Measurements from ENCODE around the gene MYPN.
"Not testable (repeated sequence)": the region's sequence is repeated elsewhere in the genome, so short reads cannot be mapped to it uniquely, and the experiment has no call there.

Gene MYPN

GRCh38 chr10:68184546-68184945, 75.3 kb downstream of the MYPN start:
- no peaks in the 10 kb centered on the region for H3K36me3 ChIP-seq (ENCODE audit: insufficient read depth, low read depth, low read length)

DNA sequence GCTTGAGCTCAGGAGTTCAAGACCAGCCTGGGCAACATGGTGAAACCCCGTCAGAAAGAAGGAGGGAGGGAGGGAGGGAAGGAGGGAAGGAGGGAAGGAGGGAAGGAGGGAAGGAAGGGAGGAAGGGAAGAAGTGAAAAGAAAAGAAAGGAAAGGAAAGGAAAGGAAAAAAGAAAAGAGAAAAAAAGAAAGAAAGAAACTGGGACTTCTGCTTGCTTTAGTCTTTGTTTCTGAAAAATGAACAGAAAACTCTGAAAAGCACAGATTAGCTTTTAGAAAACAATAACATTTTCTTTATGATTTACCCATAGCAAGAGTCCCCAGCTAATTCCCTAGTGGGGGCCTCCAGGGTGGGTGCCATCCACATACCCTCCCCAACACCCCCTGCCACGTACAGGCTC, 75.8 kb downstream of the MYPN start:
- Histone ChIP-seq H3K36me3 (ENCODE audit: insufficient read depth, low read depth, low read length) (no peaks in the 10 kb centered on the region), H3K4me1 (ENCODE audit: insufficient read depth, low read length) (no peaks in the 10 kb centered on the region), H3K4me3 (ENCODE audit: low read length) (no peak overlapping the region), H3K9ac (ENCODE audit: low read depth, low read length) (no peak overlapping the region), H3K9me3 (ENCODE audit: insufficient read depth, low read depth, low read length) (no peaks in the 10 kb centered on the region), H3K27ac (ENCODE audit: low read length) (no peak overlapping the region), H3K27me3 (ENCODE audit: insufficient read depth, low read length) (no peaks in the 10 kb centered on the region)

More at GRCh38 chr10:68184546-68184945, 75.3 kb downstream of the MYPN start:
- Histone ChIP-seq H3K9me3 (ENCODE audit: insufficient read depth, low read depth, low read length) (no peaks in the 10 kb centered on the region), H3K4me1 (ENCODE audit: insufficient read depth, low read length) (no peaks in the 10 kb centered on the region), H3K9ac (ENCODE audit: low read depth, low read length) (no peak overlapping the region; the same call in 1 of the 2 replicates), H3K27me3 (ENCODE audit: insufficient read depth, low read length) (no peaks in the 10 kb centered on the region), H3K27ac (ENCODE audit: low read length) (no peak overlapping the region), H3K4me3 (ENCODE audit: low read length) (no peak overlapping the region)

DNA sequence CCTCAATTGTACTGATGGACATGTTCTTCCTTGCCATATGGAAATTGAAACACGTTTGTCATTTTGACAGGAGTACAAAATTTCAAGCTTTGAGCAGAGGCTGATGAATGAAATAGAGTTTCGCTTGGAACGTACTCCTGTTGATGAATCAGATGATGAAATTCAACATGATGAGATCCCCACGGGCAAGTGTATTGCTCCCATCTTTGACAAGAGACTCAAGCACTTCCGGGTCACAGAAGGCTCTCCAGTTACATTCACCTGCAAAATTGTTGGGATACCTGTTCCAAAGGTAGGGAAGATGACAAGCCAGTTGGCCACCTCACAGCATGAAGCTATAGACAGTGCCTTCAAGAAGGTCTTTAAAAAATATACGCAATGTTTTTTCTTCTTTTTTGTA, 79.5 kb downstream of the MYPN start:
- Histone ChIP-seq H3K27ac (ENCODE audit: low read length) (no peak overlapping the region), H3K9ac (ENCODE audit: low read depth, low read length) (no peak overlapping the region), H3K27me3 (ENCODE audit: insufficient read depth, low read length) (no peaks in the 10 kb centered on the region), H3K9me3 (ENCODE audit: insufficient read depth, low read depth, low read length) (0 out of 2 replicates have a peak, but pooled peaks cover 3% of the 10 kb centered on the region), H3K36me3 (ENCODE audit: insufficient read depth, low read depth, low read length) (no peaks in the 10 kb centered on the region), H3K4me3 (ENCODE audit: low read length) (no peak overlapping the region), H3K4me1 (ENCODE audit: insufficient read depth, low read length) (no peaks in the 10 kb centered on the region)

- H3K27ac ChIP-seq (ENCODE audit: low read length) = no peak overlapping the region
- H3K4me1 ChIP-seq (ENCODE audit: insufficient read depth, low read length) = no peaks in the 10 kb centered on the region
- no peak overlapping the region for H3K4me3 ChIP-seq (ENCODE audit: low read length)
- H3K27me3 ChIP-seq (ENCODE audit: insufficient read depth, low read length) = no peaks in the 10 kb centered on the region
- H3K36me3 ChIP-seq (ENCODE audit: insufficient read depth, low read depth, low read length) = no peaks in the 10 kb centered on the region
- 0 out of 2 replicates have a peak, but pooled peaks cover 3% of the 10 kb centered on the region for H3K9me3 ChIP-seq (ENCODE audit: insufficient read depth, low read depth, low read length)
- no peak overlapping the region for H3K9ac ChIP-seq (ENCODE audit: low read depth, low read length)
These were observed 82.8 kb downstream of the MYPN start for GRCh38 chr10:68192113-68192512.

GRCh38 chr10:68194290-68194689, 85.0 kb downstream of the MYPN start:
- no peaks in the 10 kb centered on the region for H3K4me1 ChIP-seq (ENCODE audit: insufficient read depth, low read length)
- H3K9me3 ChIP-seq (ENCODE audit: insufficient read depth, low read depth, low read length) = 0 out of 2 replicates have a peak, but pooled peaks cover 3% of the 10 kb centered on the region
- no peaks in the 10 kb centered on the region for H3K36me3 ChIP-seq (ENCODE audit: insufficient read depth, low read depth, low read length)
- H3K27ac ChIP-seq (ENCODE audit: low read length) = no peak overlapping the region
- no peaks in the 10 kb centered on the region for H3K27me3 ChIP-seq (ENCODE audit: insufficient read depth, low read length)
- no peak overlapping the region for H3K4me3 ChIP-seq (ENCODE audit: low read length)
- no peak overlapping the region for H3K9ac ChIP-seq (ENCODE audit: low read depth, low read length)

DNA sequence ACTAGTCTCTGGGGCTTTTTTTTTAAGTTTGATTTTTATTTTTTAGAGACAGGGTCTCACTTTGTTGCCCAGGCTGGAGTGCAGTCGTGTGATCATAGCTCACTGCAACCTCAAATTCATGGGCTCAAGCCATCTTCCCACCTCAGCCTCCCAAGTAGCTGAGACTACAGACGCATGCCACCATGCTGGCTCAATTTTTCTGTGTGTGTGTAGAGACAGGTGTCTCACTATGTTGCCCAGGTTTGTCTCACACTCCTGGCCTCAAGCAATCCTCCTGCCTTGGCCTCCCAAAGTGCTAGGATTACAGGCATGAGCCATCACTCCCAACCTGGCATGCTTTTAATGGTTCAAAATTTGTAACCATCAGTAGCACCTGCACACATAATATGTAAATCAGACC, 86.5 kb downstream of the MYPN start:
- H3K9ac ChIP-seq (ENCODE audit: low read depth, low read length); H3K4me1 ChIP-seq (ENCODE audit: insufficient read depth, low read length); H3K27ac ChIP-seq (ENCODE audit: low read length); H3K27me3 ChIP-seq (ENCODE audit: insufficient read depth, low read length); H3K9me3 ChIP-seq (ENCODE audit: insufficient read depth, low read depth, low read length); H3K36me3 ChIP-seq (ENCODE audit: insufficient read depth, low read depth, low read length); H3K4me3 ChIP-seq (ENCODE audit: low read length): not testable (repeated sequence)

GRCh38 chr10:68196701-68197100, 87.4 kb downstream of the MYPN start:
- no peaks in the 10 kb centered on the region for H3K36me3 ChIP-seq (ENCODE audit: insufficient read depth, low read depth, low read length)
- no peak overlapping the region for H3K4me3 ChIP-seq (ENCODE audit: low read length)
- H3K27ac ChIP-seq (ENCODE audit: low read length) = no peak overlapping the region
- H3K9ac ChIP-seq (ENCODE audit: low read depth, low read length) = no peak overlapping the region
- no peaks in the 10 kb centered on the region for H3K4me1 ChIP-seq (ENCODE audit: insufficient read depth, low read length)
- no peaks in the 10 kb centered on the region for H3K27me3 ChIP-seq (ENCODE audit: insufficient read depth, low read length)
- H3K9me3 ChIP-seq (ENCODE audit: insufficient read depth, low read depth, low read length) = 0 out of 2 replicates have a peak, but pooled peaks cover 2% of the 10 kb centered on the region

DNA sequence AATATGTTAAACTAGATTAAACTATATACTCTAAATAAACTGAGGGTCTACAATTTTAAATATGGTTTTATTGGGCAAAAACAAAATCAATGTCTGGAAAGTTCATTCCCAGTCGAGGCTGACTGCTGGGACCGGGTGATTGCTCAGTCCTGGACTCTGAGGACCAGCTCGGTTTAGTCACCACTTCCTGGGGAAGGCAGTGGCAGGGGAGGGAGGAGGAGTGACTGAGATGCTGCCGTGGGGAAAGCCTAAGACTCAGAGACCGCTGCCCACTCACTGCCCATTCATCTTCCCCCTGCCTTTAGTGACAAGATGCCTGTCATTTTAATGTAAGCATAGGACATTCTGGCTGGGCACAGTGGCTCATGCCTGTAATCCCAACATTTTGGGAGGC, 93.7 kb downstream of the MYPN start:
- H3K27ac ChIP-seq (ENCODE audit: low read length) = no peak overlapping the region
- H3K9ac ChIP-seq (ENCODE audit: low read depth, low read length) = no peak overlapping the region
- no peaks in the 10 kb centered on the region for H3K9me3 ChIP-seq (ENCODE audit: insufficient read depth, low read depth, low read length)
- H3K27me3 ChIP-seq (ENCODE audit: insufficient read depth, low read length) = no peaks in the 10 kb centered on the region
- no peak overlapping the region for H3K4me3 ChIP-seq (ENCODE audit: low read length)
- no peaks in the 10 kb centered on the region for H3K4me1 ChIP-seq (ENCODE audit: insufficient read depth, low read length)
- H3K36me3 ChIP-seq (ENCODE audit: insufficient read depth, low read depth, low read length) = no peaks in the 10 kb centered on the region

- Histone ChIP-seq H3K9ac (ENCODE audit: low read depth, low read length) (no peak overlapping the region), H3K27ac (ENCODE audit: low read length) (no peak overlapping the region), H3K4me3 (ENCODE audit: low read length) (no peak overlapping the region), H3K27me3 (ENCODE audit: insufficient read depth, low read length) (no peaks in the 10 kb centered on the region), H3K9me3 (ENCODE audit: insufficient read depth, low read depth, low read length) (no peaks in the 10 kb centered on the region), H3K36me3 (ENCODE audit: insufficient read depth, low read depth, low read length) (no peaks in the 10 kb centered on the region), H3K4me1 (ENCODE audit: insufficient read depth, low read length) (no peaks in the 10 kb centered on the region; the same call in 1 of the 2 replicates)
These were observed 99.2 kb downstream of the MYPN start for GRCh38 chr10:68208424-68209042.

GRCh38 chr10:68211669-68212068, 102.4 kb downstream of the MYPN start:
- Histone ChIP-seq H3K27ac (ENCODE audit: low read length) (no peak overlapping the region), H3K36me3 (ENCODE audit: insufficient read depth, low read depth, low read length) (no peaks in the 10 kb centered on the region), H3K27me3 (ENCODE audit: insufficient read depth, low read length) (no peaks in the 10 kb centered on the region), H3K4me3 (ENCODE audit: low read length) (no peak overlapping the region), H3K4me1 (ENCODE audit: insufficient read depth, low read length) (no peaks in the 10 kb centered on the region; the same call in 1 of the 2 replicates), H3K9me3 (ENCODE audit: insufficient read depth, low read depth, low read length) (no peaks in the 10 kb centered on the region), H3K9ac (ENCODE audit: low read depth, low read length) (no peak overlapping the region)

DNA sequence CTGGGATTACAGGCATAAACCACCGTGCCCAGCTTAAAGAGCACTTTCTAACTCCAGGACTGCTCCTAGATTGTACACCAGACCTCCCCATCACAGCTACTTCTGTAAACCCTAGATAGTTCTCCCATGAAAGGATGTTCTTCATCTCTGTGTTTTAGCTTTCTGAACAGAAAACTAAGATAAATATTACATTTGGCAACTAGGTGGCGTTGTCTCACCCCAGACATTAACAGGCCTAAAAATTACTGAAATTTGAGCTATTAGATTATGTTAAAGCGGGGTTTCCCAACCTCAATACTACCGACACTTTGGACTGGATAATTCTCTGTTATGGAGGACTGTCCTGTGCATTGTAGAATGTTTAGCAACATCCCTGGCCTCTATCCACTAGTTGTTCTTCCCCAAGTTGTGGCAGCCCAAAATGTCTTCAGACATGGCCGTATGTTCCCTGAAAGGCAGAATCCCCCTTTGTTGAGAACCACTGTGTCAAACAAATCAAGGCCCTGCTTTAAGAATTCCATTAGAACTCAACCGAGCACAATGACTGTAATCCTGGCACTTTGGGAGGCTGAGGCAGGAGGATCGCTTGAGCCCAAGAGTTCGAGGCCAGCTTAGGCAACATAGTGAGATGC, 103.5 kb downstream of the MYPN start:
- no peaks in the 10 kb centered on the region; the same call in 1 of the 2 replicates for H3K4me1 ChIP-seq (ENCODE audit: insufficient read depth, low read length)
- no peaks in the 10 kb centered on the region for H3K9me3 ChIP-seq (ENCODE audit: insufficient read depth, low read depth, low read length)
- no peak overlapping the region for H3K4me3 ChIP-seq (ENCODE audit: low read length)
- no peaks in the 10 kb centered on the region for H3K27me3 ChIP-seq (ENCODE audit: insufficient read depth, low read length)
- H3K36me3 ChIP-seq (ENCODE audit: insufficient read depth, low read depth, low read length) = no peaks in the 10 kb centered on the region
- H3K9ac ChIP-seq (ENCODE audit: low read depth, low read length) = no peak overlapping the region
- no peak overlapping the region for H3K27ac ChIP-seq (ENCODE audit: low read length)

- H3K27ac ChIP-seq (ENCODE audit: low read length) = no peak overlapping the region
These were observed 109.5 kb downstream of the MYPN start for GRCh38 chr10:68218786-68219185.

More at GRCh38 chr10:68218786-68219185, 109.5 kb downstream of the MYPN start:
- Histone ChIP-seq H3K36me3 (ENCODE audit: insufficient read depth, low read depth, low read length) (no peaks in the 10 kb centered on the region), H3K4me1 (ENCODE audit: insufficient read depth, low read length) (no peaks in the 10 kb centered on the region), H3K9ac (ENCODE audit: low read depth, low read length) (no peak overlapping the region), H3K4me3 (ENCODE audit: low read length) (no peak overlapping the region), H3K9me3 (ENCODE audit: insufficient read depth, low read depth, low read length) (no peaks in the 10 kb centered on the region), H3K27me3 (ENCODE audit: insufficient read depth, low read length) (no peaks in the 10 kb centered on the region)

All from iPS-20b (cell line).